Esophagus muscularis mucosa (tissue), 4 donors: ENCODE data around the gene VPS35L. TPM values are rescaled to one million over a fixed set of nuclear protein-coding genes. Genes with fewer than 3 reads are reported as not detected.

Experiments
- DNase-seq: peaks from one replicate; pipeline ENCODE4 v3.0.0-alpha.2; 2017; ENCODE audit errors: extremely low spot score
- H3K27ac ChIP-seq, 4 donors: fragments of 200-600 bp; sonication (generic); replicated peaks in 1 of 4; 1 replicate in 3 of 4; 2 replicates in 1 of 4; pipeline ENCODE4 v1.5.1; 2016 to 2019; ENCODE audit warnings: mild to moderate bottlenecking in 1 of 4
- H3K27me3 ChIP-seq, 4 donors: fragments of 200-600 bp; sonication (generic); one replicate each; pipeline versions ENCODE4 v1.5.1 to v1.6.0; 2016 to 2019
- H3K36me3 ChIP-seq, 4 donors: fragments of 200-600 bp; sonication (generic); one replicate each; pipeline ENCODE4 v1.5.1; 2016 to 2019
- H3K4me1 ChIP-seq, 4 donors: fragments of 200-600 bp; sonication (generic); one replicate each; pipeline ENCODE4 v1.5.1; 2016 to 2019
- H3K4me3 ChIP-seq, 4 donors: fragments of 200-600 bp; sonication (generic); 1 replicate in 2 of 4; 2 replicates in 2 of 4; pipeline ENCODE4 v1.5.1; 2016 to 2019; ENCODE audit warnings: mild to moderate bottlenecking in 4 of 4, moderate library complexity in 1 of 4
- H3K9me3 ChIP-seq, 4 donors: fragments of 200-600 bp; sonication (generic); 1 replicate in 3 of 4; 2 replicates in 1 of 4; pipeline ENCODE4 v1.5.1; 2016 to 2019
- CTCF ChIP-seq, 3 experiments: fragments of 200-600 bp in 2 of 3; fragments of 450-650 bp in 1 of 3; sonication (generic) in 2 of 3; IDR thresholded peaks; one replicate each; pipeline ENCODE4 v1.5.1; 2017 to 2019; ENCODE audit warnings: antibody characterized with exemption in 3 of 3, mild to moderate bottlenecking in 2 of 3, moderate library complexity in 1 of 3
- EP300 ChIP-seq: sonication (generic); formaldehyde crosslinking; IDR thresholded peaks from one replicate; pipeline ENCODE4 v1.6.1; 2017; ENCODE audit warnings: antibody characterized with exemption
- POLR2A ChIP-seq: fragments of 450-650 bp; IDR thresholded peaks from one replicate; pipeline ENCODE4 v1.6.1; 2017; ENCODE audit warnings: antibody characterized with exemption, moderate library complexity, mild to moderate bottlenecking, low read depth
- POLR2AphosphoS5 ChIP-seq, 2 donors: sonication (generic); formaldehyde crosslinking; IDR thresholded peaks; one replicate each; pipeline ENCODE4 v1.6.1; 2017; ENCODE audit warnings: antibody characterized with exemption in 2 of 2
- WGBS: methylation state at CpG from one replicate; pipeline ENCODE4 v1.1.5; 2018; 5-methylcytosine and 5-hydroxymethylcytosine counted together
- intact Hi-C: fragments of 100-400 bp; cut with DNase I; formaldehyde crosslinking; loops from one replicate; pipeline ENCODE4 v1.15.1; 2023
- total RNA-seq, 4 donors: library from RNA; depleted of rRNA; stranded (reverse); fragments of >200 nt; gene quantifications; one replicate each; pipeline versions ENCODE4 v1.1.0 to v1.2.1, GENCODE V29; 2016

Gene VPS35L
- total RNA-seq, 4 donors from 2014 or later: 35.5 to 47.0 (median 38.1) TPM

- WGBS: 71% methylated on average over 10 of the region's 10 CpGs
- intact Hi-C loops: loop anchor here (5.0 kb wide), 1 partner anchor 305 kb away; no protein-coding TSS in a partner anchor
- no peak overlapping the region for H3K4me3 ChIP-seq
- H3K27ac ChIP-seq: no peak overlapping the region
- no peaks in the 10 kb centered on the region for H3K27me3 ChIP-seq
- peaks cover 5 to 21% (median 18%) of the 10 kb centered on the region in 4 donors for H3K4me1 ChIP-seq
- H3K36me3 ChIP-seq: peaks cover 22 to 88% (median 76%) of the 10 kb centered on the region in 4 donors
- no peak for TF ChIP-seq POLR2A
- TF ChIP-seq EP300: no peak
- TF ChIP-seq POLR2AphosphoS5 (IDR thresholded peaks at IDR 0.05): no peak
- no peak for TF ChIP-seq CTCF (IDR thresholded peaks at IDR 0.05)
- no peaks in the 10 kb centered on the region for H3K9me3 ChIP-seq
- DNase-seq: no peak
Observed at GRCh38 chr16:19582050-19582831, 26.7 kb downstream of the VPS35L start.

GRCh38 chr16:19583665-19584300, 28.3 kb downstream of the VPS35L start:
- WGBS: 56% methylated on average over 5 of the region's 5 CpGs
- Histone ChIP-seq H3K27me3 (no peaks in the 10 kb centered on the region), H3K27ac (no peak overlapping the region), H3K36me3 (peaks cover 22 to 84% (median 64%) of the 10 kb centered on the region in 4 donors), H3K4me1 (peaks cover 11 to 17% (median 15%) of the 10 kb centered on the region in 4 donors), H3K9me3 (no peaks in the 10 kb centered on the region), H3K4me3 (no peak overlapping the region)
- no peak for DNase-seq
- no peak for TF ChIP-seq POLR2A
- peak; percentile 65 to 91 (median 69) for TF ChIP-seq CTCF (IDR thresholded peaks at IDR 0.05)
- intact Hi-C loops: loop anchor here (5.0 kb wide), 1 partner anchor 304 kb away; no protein-coding TSS in a partner anchor

GRCh38 chr16:19588661-19589060, 33.2 kb downstream of the VPS35L start:
- intact Hi-C loops: no loop called here
- H3K27ac ChIP-seq: peak overlapping the region; percentile 47 to 63 (median 56)
- H3K9me3 ChIP-seq: no peaks in the 10 kb centered on the region
- WGBS: 53% methylated on average over 5 of the region's 5 CpGs
- H3K4me3 ChIP-seq: no peak overlapping the region
- TF ChIP-seq POLR2A: no peak
- no peak for TF ChIP-seq CTCF (IDR thresholded peaks at IDR 0.05)
- no peak for TF ChIP-seq EP300
- TF ChIP-seq POLR2AphosphoS5 (IDR thresholded peaks at IDR 0.05): no peak
- peaks cover 6 to 59% (median 42%) of the 10 kb centered on the region in 4 donors for H3K36me3 ChIP-seq
- H3K4me1 ChIP-seq: peaks cover 17 to 27% (median 26%) of the 10 kb centered on the region in 4 donors
- no peak for DNase-seq
- H3K27me3 ChIP-seq: no peaks in the 10 kb centered on the region

GRCh38 chr16:19589106-19589505, 33.6 kb downstream of the VPS35L start:
- 86% methylated on average over 5 of the region's 5 CpGs for WGBS
- intact Hi-C loops: no loop called here
- Histone ChIP-seq H3K27me3 (no peaks in the 10 kb centered on the region), H3K4me1 (peaks cover 17 to 27% (median 26%) of the 10 kb centered on the region in 4 donors), H3K4me3 (no peak overlapping the region), H3K36me3 (peaks cover 6 to 63% (median 45%) of the 10 kb centered on the region in 4 donors), H3K9me3 (no peaks in the 10 kb centered on the region), H3K27ac (peak overlapping the region; percentile 47 to 63 (median 56))
- TF ChIP-seq POLR2AphosphoS5 (IDR thresholded peaks at IDR 0.05): no peak
- no peak for TF ChIP-seq POLR2A
- no peak for TF ChIP-seq EP300
- TF ChIP-seq CTCF (IDR thresholded peaks at IDR 0.05): no peak
- no peak for DNase-seq
